Esophagus muscularis mucosa (tissue), 4 donors: ENCODE results near the gene CARHSP1. TPM values are rescaled to one million over a fixed set of nuclear protein-coding genes. Genes with fewer than 3 reads are reported as not detected.

Experiments
- DNase-seq: peaks from one replicate; pipeline ENCODE4 v3.0.0-alpha.2; 2017; ENCODE audit errors: extremely low spot score
- H3K27ac ChIP-seq, 4 donors: fragments of 200-600 bp; sonication (generic); replicated peaks in 1 of 4; 1 replicate in 3 of 4; 2 replicates in 1 of 4; pipeline ENCODE4 v1.5.1; 2016 to 2019; ENCODE audit warnings: mild to moderate bottlenecking in 1 of 4
- H3K27me3 ChIP-seq, 4 donors: fragments of 200-600 bp; sonication (generic); one replicate each; pipeline versions ENCODE4 v1.5.1 to v1.6.0; 2016 to 2019
- H3K36me3 ChIP-seq, 4 donors: fragments of 200-600 bp; sonication (generic); one replicate each; pipeline ENCODE4 v1.5.1; 2016 to 2019
- H3K4me1 ChIP-seq, 4 donors: fragments of 200-600 bp; sonication (generic); one replicate each; pipeline ENCODE4 v1.5.1; 2016 to 2019
- H3K4me3 ChIP-seq, 4 donors: fragments of 200-600 bp; sonication (generic); 1 replicate in 2 of 4; 2 replicates in 2 of 4; pipeline ENCODE4 v1.5.1; 2016 to 2019; ENCODE audit warnings: mild to moderate bottlenecking in 4 of 4, moderate library complexity in 1 of 4
- H3K9me3 ChIP-seq, 4 donors: fragments of 200-600 bp; sonication (generic); 1 replicate in 3 of 4; 2 replicates in 1 of 4; pipeline ENCODE4 v1.5.1; 2016 to 2019
- EP300 ChIP-seq: sonication (generic); formaldehyde crosslinking; IDR thresholded peaks from one replicate; pipeline ENCODE4 v1.6.1; 2017; ENCODE audit warnings: antibody characterized with exemption
- POLR2A ChIP-seq: fragments of 450-650 bp; IDR thresholded peaks from one replicate; pipeline ENCODE4 v1.6.1; 2017; ENCODE audit warnings: antibody characterized with exemption, moderate library complexity, mild to moderate bottlenecking, low read depth
- POLR2AphosphoS5 ChIP-seq, 2 donors: sonication (generic); formaldehyde crosslinking; IDR thresholded peaks; one replicate each; pipeline ENCODE4 v1.6.1; 2017; ENCODE audit warnings: antibody characterized with exemption in 2 of 2
- WGBS: methylation state at CpG from one replicate; pipeline ENCODE4 v1.1.5; 2018; 5-methylcytosine and 5-hydroxymethylcytosine counted together
- intact Hi-C: fragments of 100-400 bp; cut with DNase I; formaldehyde crosslinking; loops from one replicate; pipeline ENCODE4 v1.15.1; 2023
- total RNA-seq, 4 donors: library from RNA; depleted of rRNA; stranded (reverse); fragments of >200 nt; gene quantifications; one replicate each; pipeline versions ENCODE4 v1.1.0 to v1.2.1, GENCODE V29; 2016
- TF ChIP-seq, protein P1 (sequence below), 3 experiments: fragments of 200-600 bp in 2 of 3; fragments of 450-650 bp in 1 of 3; sonication (generic) in 2 of 3; IDR thresholded peaks; one replicate each; pipeline ENCODE4 v1.5.1; 2017 to 2019; ENCODE audit warnings: antibody characterized with exemption in 3 of 3, mild to moderate bottlenecking in 2 of 3, moderate library complexity in 1 of 3

The CARHSP1 gene
- total RNA-seq, 4 donors from 2014 or later, result 33.2 to 95.8 (median 73.9) TPM

GRCh38 chr16:8900343-8900742, 31.5 kb upstream of the CARHSP1 start:
- Histone ChIP-seq H3K27ac (no peak overlapping the region), H3K4me3 (no peak overlapping the region), H3K9me3 (no peaks in the 10 kb centered on the region), H3K27me3 (no peaks in the 10 kb centered on the region), H3K4me1 (no peaks in the 10 kb centered on the region), H3K36me3 (peaks cover 90 to 100% (median 99%) of the 10 kb centered on the region in 4 donors)
- intact Hi-C loops, result loop anchor here (10.0 kb wide), 1 partner anchor 104 kb away; no protein-coding TSS in a partner anchor
- no peak for DNase-seq
- 77% methylated on average over 5 of the region's 5 CpGs for WGBS
- no peak for TF ChIP-seq POLR2AphosphoS5 (IDR thresholded peaks at IDR 0.05)

GRCh38 chr16:8899709-8900317, 31.0 kb upstream of the CARHSP1 start:
- TF ChIP-seq EP300 (no peak), POLR2A (no peak), POLR2AphosphoS5 (IDR thresholded peaks at IDR 0.05) (no peak)
- TF ChIP-seq, protein P1, sequence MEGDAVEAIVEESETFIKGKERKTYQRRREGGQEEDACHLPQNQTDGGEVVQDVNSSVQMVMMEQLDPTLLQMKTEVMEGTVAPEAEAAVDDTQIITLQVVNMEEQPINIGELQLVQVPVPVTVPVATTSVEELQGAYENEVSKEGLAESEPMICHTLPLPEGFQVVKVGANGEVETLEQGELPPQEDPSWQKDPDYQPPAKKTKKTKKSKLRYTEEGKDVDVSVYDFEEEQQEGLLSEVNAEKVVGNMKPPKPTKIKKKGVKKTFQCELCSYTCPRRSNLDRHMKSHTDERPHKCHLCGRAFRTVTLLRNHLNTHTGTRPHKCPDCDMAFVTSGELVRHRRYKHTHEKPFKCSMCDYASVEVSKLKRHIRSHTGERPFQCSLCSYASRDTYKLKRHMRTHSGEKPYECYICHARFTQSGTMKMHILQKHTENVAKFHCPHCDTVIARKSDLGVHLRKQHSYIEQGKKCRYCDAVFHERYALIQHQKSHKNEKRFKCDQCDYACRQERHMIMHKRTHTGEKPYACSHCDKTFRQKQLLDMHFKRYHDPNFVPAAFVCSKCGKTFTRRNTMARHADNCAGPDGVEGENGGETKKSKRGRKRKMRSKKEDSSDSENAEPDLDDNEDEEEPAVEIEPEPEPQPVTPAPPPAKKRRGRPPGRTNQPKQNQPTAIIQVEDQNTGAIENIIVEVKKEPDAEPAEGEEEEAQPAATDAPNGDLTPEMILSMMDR (IDR thresholded peaks at IDR 0.05), result no peak
- peaks cover 90 to 100% (median 99%) of the 10 kb centered on the region in 4 donors for H3K36me3 ChIP-seq
- 80% methylated on average over 5 of the region's 9 CpGs for WGBS
- H3K4me1 ChIP-seq, result no peaks in the 10 kb centered on the region
- no peak overlapping the region for H3K4me3 ChIP-seq
- H3K9me3 ChIP-seq, result no peaks in the 10 kb centered on the region
- H3K27me3 ChIP-seq, result no peaks in the 10 kb centered on the region
- no peak overlapping the region for H3K27ac ChIP-seq
- no peak for DNase-seq
- intact Hi-C loops, result loop anchor here (10.0 kb wide), 1 partner anchor 105 kb away; no protein-coding TSS in a partner anchor

- no peak for TF ChIP-seq EP300
- no peak for TF ChIP-seq POLR2A
- TF ChIP-seq POLR2AphosphoS5 (IDR thresholded peaks at IDR 0.05), result no peak
- TF ChIP-seq, protein P1 (IDR thresholded peaks at IDR 0.05), result no peak
- WGBS, result 93% methylated on average over 3 of the region's 3 CpGs
- Histone ChIP-seq H3K36me3 (peaks cover 92 to 100% (median 99%) of the 10 kb centered on the region in 4 donors), H3K27me3 (no peaks in the 10 kb centered on the region), H3K27ac (no peak overlapping the region), H3K4me3 (no peak overlapping the region), H3K4me1 (no peaks in the 10 kb centered on the region), H3K9me3 (no peaks in the 10 kb centered on the region)
- DNase-seq, result no peak
- intact Hi-C loops, result no loop called here
These were observed 30.0 kb upstream of the CARHSP1 start for GRCh38 chr16:8898660-8899318.

GRCh38 chr16:8894736-8895334, 26.0 kb upstream of the CARHSP1 start:
- no peak for DNase-seq
- TF ChIP-seq POLR2A, result no peak
- no peak for TF ChIP-seq POLR2AphosphoS5 (IDR thresholded peaks at IDR 0.05)
- no peak for TF ChIP-seq EP300
- TF ChIP-seq, protein P1 (IDR thresholded peaks at IDR 0.05), result no peak
- Histone ChIP-seq H3K27me3 (no peaks in the 10 kb centered on the region), H3K4me3 (no peak overlapping the region), H3K36me3 (peaks cover 74 to 100% (median 94%) of the 10 kb centered on the region in 4 donors), H3K27ac (no peak overlapping the region), H3K4me1 (peaks cover 0 to 9% (median 0%) of the 10 kb centered on the region in 4 donors), H3K9me3 (no peaks in the 10 kb centered on the region)
- 92% methylated on average over 17 of the region's 21 CpGs for WGBS
- intact Hi-C loops, result loop anchor here (5.0 kb wide), 1 partner anchor 67 kb away; the partner anchor contains the start of gene USP7
